OCI-LY3 (cell line): Measurements from ENCODE around the gene GABRB3.

ENCODE experiments used
- CTCF ChIP-seq: fragments of 200-600, 300-600 bp; sonication (generic); IDR thresholded peaks from 2 replicates; pipeline ENCODE4 v1.5.1; 2014; ENCODE audit warnings: antibody characterized with exemption, low read length, low read depth
- EZH2phosphoT487 ChIP-seq: fragments of 200-600 bp; shearing (Covaris generic); IDR thresholded peaks from 2 replicates; pipeline ENCODE4 v1.6.1; 2018; ENCODE audit warnings: antibody characterized with exemption, mixed run types, low read depth

DNA sequence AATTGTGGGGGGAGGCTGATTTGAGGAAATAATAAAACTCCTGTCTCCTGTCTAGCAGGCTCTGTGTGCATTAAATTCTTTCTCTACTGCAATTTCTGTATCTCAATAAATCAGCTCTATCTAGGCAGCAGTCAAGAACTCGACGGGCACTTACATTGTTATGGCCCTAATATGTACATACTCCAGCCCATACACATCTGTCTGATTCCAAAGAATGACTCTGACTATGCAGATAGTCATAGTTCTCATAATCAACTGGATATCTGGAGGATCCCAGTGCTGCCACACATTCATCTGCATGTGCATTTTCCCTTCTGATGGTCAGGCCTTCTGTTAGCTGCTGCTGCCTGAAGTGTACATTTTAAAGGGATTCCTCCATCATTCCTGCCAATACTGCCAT is 114.6 kb downstream of the GABRB3 start:
- TF ChIP-seq CTCF: no peak
- TF ChIP-seq EZH2phosphoT487: no peak
